NCI-H2107 (cell line): Measurements from ENCODE around the gene HS6ST2.
"Not testable (repeated sequence)": the region's sequence is repeated elsewhere in the genome, so short reads cannot be mapped to it uniquely, and the experiment has no call there.

Experiments
- DNase-seq: peaks from one replicate; lab custom pipeline; 2025; lab: John Stamatoyannopoulos, UW

HS6ST2 gene

GRCh38 chrX:132958091-132958703, at the start of gene HS6ST2:
HS6ST2 (minus strand) TSS chrX:132958629.
- no peak for DNase-seq

- DNase-seq, result no peak
These were observed 49.0 kb upstream of the HS6ST2 start for GRCh38 chrX:133007458-133007857.

GRCh38 chrX:133005616-133006015, 47.2 kb upstream of the HS6ST2 start:
- no peak for DNase-seq

GRCh38 chrX:133005042-133005441, 46.6 kb upstream of the HS6ST2 start:
- no peak for DNase-seq

GRCh38 chrX:132999209-132999608, 40.8 kb upstream of the HS6ST2 start:
- DNase-seq, result no peak

GRCh38 chrX:132990835-132991234, 32.4 kb upstream of the HS6ST2 start:
- DNase-seq, result no peak

- DNase-seq, result no peak
These were observed 28.1 kb upstream of the HS6ST2 start for GRCh38 chrX:132986556-132986955.

- DNase-seq, result no peak
These were observed 25.7 kb upstream of the HS6ST2 start for GRCh38 chrX:132984058-132984650.

- no peak for DNase-seq
These were observed 25.1 kb upstream of the HS6ST2 start for GRCh38 chrX:132983496-132983895.

- not testable (repeated sequence) for DNase-seq
These were observed 21.6 kb upstream of the HS6ST2 start for GRCh38 chrX:132980035-132980434.

- DNase-seq, result no peak
These were observed 10.0 kb upstream of the HS6ST2 start for GRCh38 chrX:132968296-132968949.

- no peak for DNase-seq
These were observed 8.6 kb upstream of the HS6ST2 start for GRCh38 chrX:132967049-132967448.

- DNase-seq, result no peak
These were observed 7.0 kb upstream of the HS6ST2 start for GRCh38 chrX:132965461-132965860.

GRCh38 chrX:132961511-132961910, 3.1 kb upstream of the HS6ST2 start:
- no peak for DNase-seq

GRCh38 chrX:132957211-132958090, 978 bp downstream of the HS6ST2 start:
- DNase-seq, result no peak

GRCh38 chrX:132956421-132957210, 1.8 kb downstream of the HS6ST2 start:
- DNase-seq, result no peak

- DNase-seq, result no peak
These were observed 2.7 kb downstream of the HS6ST2 start for GRCh38 chrX:132955690-132956089.

- DNase-seq, result no peak
These were observed 4.1 kb downstream of the HS6ST2 start for GRCh38 chrX:132954323-132954722.

GRCh38 chrX:132953354-132953753, 5.1 kb downstream of the HS6ST2 start:
- no peak for DNase-seq

- no peak for DNase-seq
These were observed 9.7 kb downstream of the HS6ST2 start for GRCh38 chrX:132948648-132949260.

- DNase-seq, result not testable (repeated sequence)
These were observed 13.3 kb downstream of the HS6ST2 start for GRCh38 chrX:132945055-132945599.
